Large intestine (tissue), 3 donors: Measurements from ENCODE around the gene PFDN2. TPM values are rescaled to one million over a fixed set of nuclear protein-coding genes. Genes with fewer than 3 reads are reported as not detected.

Experiments used
- DNase-seq, 2 donors: peaks; one replicate each; pipeline versions ENCODE4 v3.0.0 to v3.0.0-alpha.2; 2013
- H3K27ac ChIP-seq: one replicate; pipeline ENCODE4 v1.5.1; 2013; ENCODE audit warnings: low read length
- H3K27me3 ChIP-seq: 2 replicates; pipeline ENCODE4 v1.6.1; 2013; ENCODE audit warnings: low read length; ENCODE audit not compliant: control insufficient read depth, insufficient read depth
- H3K36me3 ChIP-seq: 2 replicates; pipeline ENCODE4 v1.6.1; 2013; ENCODE audit warnings: low read length; ENCODE audit not compliant: control insufficient read depth, insufficient read depth
- H3K4me1 ChIP-seq: one replicate; pipeline ENCODE4 v1.6.1; 2013; ENCODE audit warnings: low read length; ENCODE audit not compliant: control insufficient read depth, insufficient read depth
- H3K4me3 ChIP-seq: one replicate; pipeline ENCODE4 v1.5.1; 2013; ENCODE audit warnings: low read length
- H3K9me3 ChIP-seq: one replicate; pipeline ENCODE4 v1.6.1; 2013; ENCODE audit warnings: mild to moderate bottlenecking, low read depth, low read length, moderate library complexity; ENCODE audit not compliant: control insufficient read depth
- WGBS: methylation state at CpG from one replicate; pipeline ENCODE4 v1.1.5; 2013; ENCODE audit warnings: low lambda C conversion rate; ENCODE audit not compliant: insufficient coverage; 5-methylcytosine and 5-hydroxymethylcytosine counted together
- polyA plus RNA-seq: library from polyadenylated mRNA; unstranded; fragments of 120-200 nt; gene quantifications from one replicate; pipeline ENCODE4 v1.2.1, GENCODE V29; 2013

Gene PFDN2
- polyA plus RNA-seq, 1 donor, result 72.5 TPM

DNA sequence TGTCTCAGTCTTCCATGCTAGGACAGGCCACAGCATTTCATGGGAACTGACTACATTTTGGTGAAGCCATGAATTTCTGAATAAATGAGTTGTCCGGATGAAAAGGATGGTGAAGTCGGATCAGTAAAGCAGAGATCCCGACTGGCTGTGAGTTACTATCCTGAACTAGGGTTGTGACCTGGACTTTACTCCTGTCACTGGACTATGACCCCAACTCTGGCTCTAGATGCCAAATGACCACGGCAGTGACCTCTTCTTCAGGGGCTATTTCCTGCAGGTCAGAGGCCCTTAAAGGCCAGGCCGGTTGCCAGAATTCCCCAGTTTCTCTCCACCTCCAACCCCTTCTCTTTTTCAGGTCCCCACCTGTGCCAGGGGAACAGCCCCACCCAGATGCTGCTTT is 26.7 kb downstream of the PFDN2 start:
- Histone ChIP-seq H3K27ac (no peak overlapping the region), H3K4me3 (no peak overlapping the region), H3K27me3 (no peaks in the 10 kb centered on the region), H3K4me1 (peaks cover 14% of the 10 kb centered on the region), H3K9me3 (no peaks in the 10 kb centered on the region), H3K36me3 (no peaks in the 10 kb centered on the region)
- no peak for DNase-seq
- no CpG with 5 or more reads among the region's 5 CpGs for WGBS

DNA sequence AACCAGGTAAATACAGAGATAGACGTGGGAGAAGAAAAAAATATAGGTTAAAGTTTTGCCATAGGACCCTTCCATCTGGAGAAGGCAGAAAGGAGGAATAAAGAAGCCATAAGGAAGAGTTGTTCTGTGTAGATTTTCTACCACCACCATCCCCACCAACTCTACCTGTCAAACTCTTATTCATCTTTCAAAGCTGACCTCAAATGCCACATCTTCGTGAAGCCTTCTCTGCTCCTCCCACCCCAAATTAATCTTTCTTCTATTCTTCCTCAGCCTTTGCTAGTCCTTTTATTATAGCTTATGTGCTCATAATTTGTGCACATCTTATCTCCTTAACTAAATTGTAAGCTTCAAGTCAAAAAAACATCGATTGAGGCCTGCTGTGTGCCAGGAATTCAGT is 27.2 kb downstream of the PFDN2 start:
- peaks cover 15% of the 10 kb centered on the region for H3K4me1 ChIP-seq
- no peak overlapping the region for H3K4me3 ChIP-seq
- H3K9me3 ChIP-seq, result no peaks in the 10 kb centered on the region
- no peak for DNase-seq
- H3K27ac ChIP-seq, result no peak overlapping the region
- 86% methylated on average over 2 of the region's 3 CpGs for WGBS
- H3K27me3 ChIP-seq, result no peaks in the 10 kb centered on the region
- no peaks in the 10 kb centered on the region for H3K36me3 ChIP-seq

GRCh38 chr1:161089938-161090337 is 27.9 kb downstream of the PFDN2 start:
- Histone ChIP-seq H3K4me3 (no peak overlapping the region), H3K27ac (no peak overlapping the region), H3K9me3 (no peaks in the 10 kb centered on the region), H3K4me1 (peaks cover 18% of the 10 kb centered on the region), H3K36me3 (no peaks in the 10 kb centered on the region), H3K27me3 (no peaks in the 10 kb centered on the region)
- DNase-seq, result no peak
- no CpG with 5 or more reads among the region's 5 CpGs for WGBS

- peak; percentile 57 to 73 for DNase-seq
- Histone ChIP-seq H3K27ac (no peak within 1 kb of the TSS), H3K9me3 (no peaks in the 10 kb centered on the region), H3K36me3 (no peaks in the 10 kb centered on the region), H3K4me1 (peaks cover 23% of the 10 kb centered on the region), H3K4me3 (no peak within 1 kb of the TSS), H3K27me3 (no peaks in the 10 kb centered on the region)
- no CpG with 5 or more reads among the region's 22 CpGs for WGBS
Measured at GRCh38 chr1:161089251-161089924, 28.4 kb downstream of the PFDN2 start, which contains the start of gene NECTIN4. NECTIN4 (minus strand) TSS chr1:161089558; CDS start chr1:161089296, 262 bp downstream.

GRCh38 chr1:161088587-161089110 is 29.2 kb downstream of the PFDN2 start:
- Histone ChIP-seq H3K4me1 (peaks cover 31% of the 10 kb centered on the region), H3K36me3 (no peaks in the 10 kb centered on the region), H3K4me3 (no peak overlapping the region), H3K27ac (no peak overlapping the region), H3K27me3 (no peaks in the 10 kb centered on the region), H3K9me3 (no peaks in the 10 kb centered on the region)
- DNase-seq, result no peak
- no CpG with 5 or more reads among the region's 3 CpGs for WGBS

DNA sequence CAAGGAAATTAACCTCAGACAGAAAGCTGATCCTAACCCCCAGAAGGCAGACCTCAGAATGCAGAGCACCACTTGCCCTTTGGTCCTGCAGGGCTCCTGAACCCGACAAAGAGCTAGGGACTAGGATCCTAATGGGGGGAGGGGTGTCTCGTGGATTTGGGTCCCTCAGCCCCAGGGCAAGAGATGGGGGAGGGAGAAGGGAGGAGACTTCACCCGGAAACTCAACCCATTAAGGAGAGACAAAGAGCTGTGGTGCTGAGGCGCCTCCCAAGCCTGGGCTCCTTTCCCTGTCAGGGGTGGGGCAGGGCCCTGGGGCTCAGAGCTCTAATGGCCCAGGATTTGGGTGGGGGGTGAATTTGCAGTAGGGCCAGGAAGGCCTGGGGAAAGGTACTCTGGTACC is 31.4 kb downstream of the PFDN2 start:
- Histone ChIP-seq H3K9me3 (no peaks in the 10 kb centered on the region), H3K4me1 (peaks cover 41% of the 10 kb centered on the region), H3K27ac (no peak overlapping the region), H3K27me3 (no peaks in the 10 kb centered on the region), H3K36me3 (no peaks in the 10 kb centered on the region), H3K4me3 (no peak overlapping the region)
- WGBS, result no CpG with 5 or more reads among the region's 4 CpGs
- no peak for DNase-seq

- WGBS, result no CpG with 5 or more reads among the region's 2 CpGs
- peaks cover 41% of the 10 kb centered on the region for H3K4me1 ChIP-seq
- peaks cover 2% of the 10 kb centered on the region for H3K27me3 ChIP-seq
- DNase-seq, result no peak
- no peaks in the 10 kb centered on the region for H3K9me3 ChIP-seq
- H3K4me3 ChIP-seq, result no peak overlapping the region
- H3K27ac ChIP-seq, result no peak overlapping the region
- no peaks in the 10 kb centered on the region for H3K36me3 ChIP-seq
Measured at GRCh38 chr1:161085165-161085564, 32.7 kb downstream of the PFDN2 start.

DNA sequence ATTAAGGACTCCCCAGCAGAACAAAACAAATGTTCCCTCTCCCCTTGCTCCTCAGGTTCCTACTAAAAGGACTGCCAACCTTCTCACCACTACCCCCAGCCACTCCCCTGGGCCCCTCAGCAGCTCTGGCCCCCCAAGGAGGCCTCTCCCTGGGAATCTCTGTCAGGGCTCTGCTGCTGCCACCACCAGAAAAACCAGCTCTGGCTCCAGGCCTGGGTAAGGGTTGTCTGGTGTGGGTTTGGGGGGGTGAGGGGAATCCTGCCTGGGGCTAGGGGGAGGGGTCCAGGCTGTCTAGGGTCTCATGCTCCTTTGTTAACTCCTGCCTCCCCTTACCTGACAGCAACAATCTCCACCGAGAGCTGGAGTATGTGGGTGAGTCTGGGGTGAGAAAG is 33.2 kb downstream of the PFDN2 start:
- no peaks in the 10 kb centered on the region for H3K36me3 ChIP-seq
- WGBS, result no CpG with 5 or more reads among the region's 1 CpG
- peaks cover 8% of the 10 kb centered on the region for H3K27me3 ChIP-seq
- no peak overlapping the region for H3K27ac ChIP-seq
- no peak for DNase-seq
- H3K9me3 ChIP-seq, result peaks cover 2% of the 10 kb centered on the region
- H3K4me3 ChIP-seq, result no peak overlapping the region
- H3K4me1 ChIP-seq, result peaks cover 37% of the 10 kb centered on the region

GRCh38 chr1:161083748-161084596 is 33.9 kb downstream of the PFDN2 start:
- no peaks in the 10 kb centered on the region for H3K36me3 ChIP-seq
- DNase-seq, result peak; percentile 29 to 52
- H3K27me3 ChIP-seq, result peaks cover 14% of the 10 kb centered on the region
- H3K27ac ChIP-seq, result peak overlapping the region; percentile 57
- H3K9me3 ChIP-seq, result peaks cover 5% of the 10 kb centered on the region
- H3K4me1 ChIP-seq, result peaks cover 32% of the 10 kb centered on the region
- 20% methylated on average over 1 of the region's 10 CpGs for WGBS
- H3K4me3 ChIP-seq, result no peak overlapping the region

DNA sequence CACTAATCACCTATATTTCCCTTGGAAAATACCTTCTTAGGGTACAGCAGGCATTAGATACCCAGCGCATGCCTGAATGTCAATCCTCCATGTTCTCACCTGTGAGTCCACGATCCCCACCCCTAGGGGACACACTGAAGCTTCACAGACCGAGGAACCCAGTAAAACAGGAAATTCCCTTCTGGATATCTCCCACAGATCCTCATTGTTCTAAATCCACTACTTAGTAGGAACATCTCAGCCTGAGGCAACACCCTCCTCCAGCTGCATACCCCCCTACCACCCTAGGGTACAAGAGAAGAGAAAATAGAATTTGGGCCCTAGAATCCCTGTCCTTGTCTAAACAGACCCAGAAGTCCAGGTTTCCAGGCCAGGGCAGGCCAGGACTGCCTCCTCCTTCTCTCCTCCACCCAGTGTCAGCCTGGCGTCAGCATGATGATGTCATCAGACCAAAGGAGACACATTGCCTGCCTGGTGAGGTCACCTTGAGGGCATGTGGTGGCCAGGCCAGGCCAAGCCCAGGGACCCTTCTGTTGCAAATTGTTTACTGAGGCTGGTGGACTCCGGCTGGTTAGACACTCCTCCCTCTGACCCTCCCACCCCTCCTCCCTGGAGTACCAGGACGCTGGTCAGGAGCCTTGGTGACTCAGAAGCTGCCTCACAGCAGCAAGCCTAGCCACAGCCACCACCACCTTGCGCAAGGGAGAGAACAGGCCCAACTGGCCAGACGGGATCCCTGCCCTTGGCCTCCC is 34.7 kb downstream of the PFDN2 start:
- DNase-seq, result peak; percentile 93 to 95
- Histone ChIP-seq H3K27me3 (peaks cover 15% of the 10 kb centered on the region), H3K27ac (peak overlapping the region; percentile 78), H3K36me3 (no peaks in the 10 kb centered on the region), H3K4me3 (no peak overlapping the region), H3K4me1 (peaks cover 32% of the 10 kb centered on the region), H3K9me3 (peaks cover 5% of the 10 kb centered on the region)
- WGBS, result no CpG with 5 or more reads among the region's 8 CpGs
